ENCODE results near the gene PITPNM3. TPM values are rescaled to one million over a fixed set of nuclear protein-coding genes. Genes with fewer than 3 reads are reported as not detected.

PITPNM3 gene
- total RNA-seq, 1 donor = 0.31 TPM

DNA sequence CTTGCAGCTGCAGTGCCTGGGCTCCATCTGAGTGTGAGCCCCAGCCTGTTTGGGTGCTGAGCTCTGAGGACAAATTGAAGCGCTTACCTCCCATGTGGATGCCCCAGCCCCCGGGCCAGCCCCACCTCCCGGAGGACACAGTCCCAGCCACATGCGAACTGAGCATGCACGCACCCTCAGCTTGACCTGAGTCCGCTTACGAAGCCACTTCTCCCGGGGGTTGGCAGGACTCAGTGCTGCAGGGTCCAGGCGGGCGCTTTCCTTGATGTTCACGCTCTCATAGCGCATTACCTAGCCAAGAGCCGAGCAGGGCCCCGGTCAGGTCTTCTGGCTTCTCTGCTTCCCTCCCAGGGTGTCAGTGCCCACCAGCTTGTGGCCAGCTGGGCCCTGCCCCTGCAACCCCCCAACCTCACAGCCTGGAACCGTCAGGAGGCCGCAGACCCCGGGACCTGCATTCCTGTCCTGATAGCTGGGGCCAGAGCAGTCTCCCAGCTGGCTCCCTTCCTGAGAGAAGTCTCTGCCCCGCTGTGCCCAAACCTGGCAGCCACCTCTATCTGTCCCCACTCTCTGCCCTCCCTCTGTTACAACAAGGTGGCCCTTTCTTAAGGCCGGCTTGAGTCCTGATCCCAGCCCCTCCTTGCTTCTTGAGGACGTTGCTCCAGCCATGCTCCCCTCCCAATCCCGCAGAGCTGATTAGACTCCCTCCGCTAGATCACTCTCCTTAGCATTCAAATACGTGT is 88.1 kb downstream of the PITPNM3 start:
- H3K9me3 ChIP-seq (ENCODE audit: low read depth, low read length) = no peaks in the 10 kb centered on the region
- H3K4me1 ChIP-seq (ENCODE audit: insufficient read depth, low read length) = no peaks in the 10 kb centered on the region
- no peaks in the 10 kb centered on the region for H3K27me3 ChIP-seq (ENCODE audit: insufficient read depth, low read length)
- no peak overlapping the region for H3K4me3 ChIP-seq (ENCODE audit: low read length)

DNA sequence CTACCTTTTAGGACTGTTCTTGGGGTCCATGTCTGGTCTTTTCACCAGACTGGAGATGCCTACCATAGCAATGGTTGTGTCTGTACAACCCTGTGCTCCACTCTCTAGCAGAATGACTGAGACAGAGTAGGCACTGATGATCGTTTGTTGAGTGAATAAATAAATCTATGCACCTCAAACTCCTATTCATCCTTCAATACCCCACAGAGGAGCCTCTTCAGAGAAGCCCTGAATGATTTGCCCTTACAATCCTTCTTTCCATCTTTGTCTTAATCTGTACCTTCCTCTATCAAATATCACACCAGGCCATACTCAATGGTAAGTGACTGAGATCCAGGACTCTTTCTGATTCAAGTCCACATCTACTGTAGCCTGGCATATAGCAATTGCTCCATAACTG is 88.8 kb downstream of the PITPNM3 start:
- H3K27me3 ChIP-seq (ENCODE audit: insufficient read depth, low read length) = no peaks in the 10 kb centered on the region
- no peaks in the 10 kb centered on the region for H3K4me1 ChIP-seq (ENCODE audit: insufficient read depth, low read length)
- no peak overlapping the region for H3K4me3 ChIP-seq (ENCODE audit: low read length)
- H3K9me3 ChIP-seq (ENCODE audit: low read depth, low read length) = no peaks in the 10 kb centered on the region

DNA sequence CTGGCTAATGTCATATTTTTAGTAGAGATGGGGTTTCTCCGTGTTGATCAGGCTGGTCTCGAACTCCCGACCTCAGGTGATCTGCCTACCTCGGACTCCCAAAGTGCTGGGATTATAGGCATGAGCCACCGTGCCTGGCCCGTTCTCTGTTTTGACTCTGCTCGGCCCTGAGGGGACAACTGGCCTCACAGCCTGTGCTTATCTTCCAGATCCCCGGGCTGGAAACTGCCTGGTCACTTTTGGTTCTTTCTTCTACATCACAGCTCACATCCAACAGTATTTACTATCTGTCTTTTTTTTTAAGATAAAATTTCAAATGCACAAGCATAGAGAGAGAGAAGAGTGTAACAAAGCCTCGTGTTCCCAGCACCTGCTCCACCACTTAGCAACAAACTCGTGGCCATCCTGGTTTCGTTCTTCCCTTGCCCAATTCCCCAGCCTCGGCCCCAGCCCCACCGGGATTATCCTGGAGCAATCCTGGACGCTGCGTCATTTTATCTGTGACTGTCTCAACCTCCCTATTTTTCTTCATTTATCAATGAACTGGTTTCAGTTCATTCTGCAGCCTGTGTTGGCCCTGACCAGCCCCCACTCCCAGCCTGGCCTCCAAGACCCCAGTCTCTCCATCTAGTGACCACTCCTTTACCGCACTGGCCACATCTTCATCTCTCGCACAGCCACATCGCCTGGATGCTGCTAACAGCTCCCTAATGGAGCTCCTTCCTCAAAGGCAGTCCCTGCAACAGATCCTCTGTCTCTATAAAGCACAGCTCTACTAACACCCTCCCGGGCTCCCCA is 91.0 kb downstream of the PITPNM3 start:
- Histone ChIP-seq H3K4me3 (ENCODE audit: low read length) (no peak overlapping the region), H3K4me1 (ENCODE audit: insufficient read depth, low read length) (no peaks in the 10 kb centered on the region), H3K9me3 (ENCODE audit: low read depth, low read length) (no peaks in the 10 kb centered on the region), H3K27me3 (ENCODE audit: insufficient read depth, low read length) (no peaks in the 10 kb centered on the region)

DNA sequence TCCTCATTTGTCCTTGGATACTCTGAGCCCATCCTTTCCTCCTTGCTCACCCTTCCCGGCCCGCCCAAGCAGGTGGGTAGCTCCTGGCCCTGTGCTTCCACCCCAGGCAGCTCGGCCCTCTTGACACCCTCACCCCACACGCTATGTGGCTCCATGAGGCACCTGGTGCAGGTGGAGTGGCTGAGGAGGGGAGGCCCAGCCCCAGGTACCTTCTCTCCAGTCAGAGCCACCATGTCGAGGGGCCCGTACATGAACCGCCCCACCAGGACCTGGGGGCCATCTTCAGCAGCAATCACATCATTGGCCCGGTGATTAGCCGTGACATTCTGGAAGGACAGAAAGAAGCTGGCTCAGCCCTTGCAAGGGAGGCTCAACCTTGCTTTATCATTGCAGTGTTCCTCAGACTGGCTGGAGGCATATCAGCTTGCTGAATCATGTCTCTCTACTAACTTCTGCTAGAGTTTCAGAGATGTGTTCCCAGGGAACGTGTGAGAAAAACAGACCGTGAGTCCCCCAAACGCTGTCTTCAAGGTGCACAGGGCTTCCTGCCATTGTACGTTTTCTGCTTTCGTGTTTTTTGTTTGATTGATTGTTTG is 91.8 kb downstream of the PITPNM3 start:
- Histone ChIP-seq H3K4me1 (ENCODE audit: insufficient read depth, low read length) (no peaks in the 10 kb centered on the region), H3K27me3 (ENCODE audit: insufficient read depth, low read length) (no peaks in the 10 kb centered on the region), H3K4me3 (ENCODE audit: low read length) (no peak overlapping the region), H3K9me3 (ENCODE audit: low read depth, low read length) (no peaks in the 10 kb centered on the region)

DNA sequence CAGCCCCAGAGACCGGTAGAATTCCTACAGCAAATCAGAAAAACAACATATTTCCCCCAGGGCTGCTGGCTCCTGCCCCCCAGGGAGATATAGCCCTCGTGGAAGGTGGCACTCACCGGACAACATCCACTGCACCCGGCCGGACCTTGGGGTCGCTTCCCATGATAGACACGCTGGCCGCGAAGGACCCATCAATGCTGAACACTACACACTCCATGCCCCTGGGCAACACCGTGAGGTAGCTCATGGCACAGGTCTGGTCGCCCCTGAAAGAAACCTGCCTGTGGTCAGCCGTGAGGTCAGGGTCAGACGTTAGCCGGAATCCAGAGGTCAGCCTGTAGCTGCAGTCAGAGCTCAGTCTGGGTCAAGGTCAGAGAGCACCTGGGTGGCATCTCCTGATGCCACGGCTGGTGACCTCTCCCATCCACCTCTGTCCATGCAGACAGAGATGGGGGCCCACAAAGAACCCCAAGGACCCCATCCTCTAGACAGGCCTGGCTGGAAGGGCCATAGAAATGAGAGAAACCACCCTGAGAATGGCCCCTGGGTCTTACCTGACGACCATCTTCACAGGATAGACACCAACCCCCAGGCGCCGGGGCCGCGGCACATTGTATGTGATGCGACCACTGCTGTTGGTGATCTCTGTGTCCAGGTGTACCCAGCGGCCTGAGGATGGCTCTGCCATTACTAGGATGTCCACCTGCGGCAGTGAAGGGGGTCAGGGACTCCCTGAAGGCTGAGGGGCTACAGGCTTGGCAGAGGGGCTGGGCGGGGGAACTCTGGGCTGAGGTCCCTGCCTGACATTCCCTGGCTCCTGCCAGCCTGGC is 92.5 kb downstream of the PITPNM3 start:
- Histone ChIP-seq H3K4me3 (ENCODE audit: low read length) (no peak overlapping the region), H3K9me3 (ENCODE audit: low read depth, low read length) (no peaks in the 10 kb centered on the region), H3K27me3 (ENCODE audit: insufficient read depth, low read length) (no peaks in the 10 kb centered on the region), H3K4me1 (ENCODE audit: insufficient read depth, low read length) (no peaks in the 10 kb centered on the region)

DNA sequence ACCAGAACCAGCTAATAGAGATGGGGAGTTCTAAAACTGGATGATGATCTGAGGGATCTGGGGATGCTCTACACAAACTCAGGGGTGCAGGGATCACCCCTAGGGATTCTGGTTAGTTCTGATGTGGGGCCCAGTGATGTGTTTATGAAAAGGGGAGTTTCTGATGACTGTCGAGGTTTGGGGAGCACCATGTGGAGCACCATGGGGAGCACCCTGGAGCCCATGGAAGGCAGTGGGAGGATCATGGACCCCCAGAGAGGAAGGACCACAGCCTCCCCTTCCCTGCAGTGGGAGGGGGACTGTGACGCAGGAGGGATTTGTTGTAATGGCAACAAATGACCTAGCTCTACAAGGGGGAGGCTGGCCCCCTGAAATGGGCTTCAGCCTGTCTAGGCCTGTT is 93.7 kb downstream of the PITPNM3 start:
- no peaks in the 10 kb centered on the region for H3K4me1 ChIP-seq (ENCODE audit: insufficient read depth, low read length)
- no peak overlapping the region for H3K4me3 ChIP-seq (ENCODE audit: low read length)
- H3K9me3 ChIP-seq (ENCODE audit: low read depth, low read length) = no peaks in the 10 kb centered on the region
- no peaks in the 10 kb centered on the region for H3K27me3 ChIP-seq (ENCODE audit: insufficient read depth, low read length)

DNA sequence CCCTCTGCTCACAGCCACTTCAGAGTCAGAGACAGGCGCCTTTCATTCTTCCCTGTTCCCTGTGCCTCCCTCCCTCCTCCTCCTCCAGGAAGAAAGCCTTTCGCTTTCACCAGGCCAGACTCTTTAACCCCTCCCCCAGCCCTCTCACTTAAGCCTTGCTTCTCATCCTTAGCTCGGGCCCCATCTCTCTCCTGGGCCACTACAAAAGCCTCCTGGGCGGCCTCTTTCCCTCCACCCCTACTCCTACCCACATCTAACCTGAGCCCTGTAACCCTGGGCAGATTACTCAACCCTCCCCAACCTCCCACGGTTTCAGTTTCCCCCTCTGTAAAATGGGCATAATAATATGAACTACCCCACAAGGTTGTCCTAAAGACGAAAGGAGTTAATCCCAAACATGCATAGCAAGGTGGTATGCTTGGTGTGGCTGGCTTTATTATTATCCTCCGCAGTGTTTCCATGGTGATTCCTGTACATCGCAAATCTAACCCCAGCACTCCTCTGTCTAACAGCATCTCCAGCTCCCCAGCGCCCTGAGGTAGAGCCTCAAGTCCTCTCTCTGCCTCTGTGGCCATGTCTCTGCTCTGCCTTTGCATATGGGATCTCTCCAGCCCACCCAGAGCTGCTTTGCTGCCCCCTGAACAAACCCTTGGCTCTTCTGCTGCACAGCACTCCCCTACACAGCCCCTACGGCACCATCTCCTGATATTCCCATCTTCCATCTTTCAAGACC is 94.4 kb downstream of the PITPNM3 start:
- H3K4me3 ChIP-seq (ENCODE audit: low read length) = no peak overlapping the region
- H3K4me1 ChIP-seq (ENCODE audit: insufficient read depth, low read length) = no peaks in the 10 kb centered on the region
- no peaks in the 10 kb centered on the region for H3K27me3 ChIP-seq (ENCODE audit: insufficient read depth, low read length)
- H3K9me3 ChIP-seq (ENCODE audit: low read depth, low read length) = no peaks in the 10 kb centered on the region

DNA sequence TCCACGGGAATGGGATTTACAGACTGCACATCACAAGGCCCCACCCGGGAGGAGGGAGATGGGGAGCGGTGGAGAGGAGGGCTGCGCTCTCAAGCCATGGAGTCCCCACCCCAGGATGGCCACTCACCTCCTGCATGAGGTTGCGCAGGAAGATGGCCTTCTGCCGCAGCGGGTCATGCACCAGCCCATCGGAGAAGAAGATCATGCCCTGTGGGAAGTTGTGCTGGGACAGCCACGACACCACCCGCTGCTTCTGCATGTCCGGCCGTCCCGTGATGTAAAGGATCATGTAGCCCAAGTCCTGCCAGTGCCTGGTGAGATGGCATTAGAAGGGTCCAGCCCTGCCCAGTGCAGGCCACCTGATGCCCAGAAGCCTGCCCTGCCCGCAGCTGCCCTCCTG is 95.1 kb downstream of the PITPNM3 start:
- Histone ChIP-seq H3K27me3 (ENCODE audit: insufficient read depth, low read length) (no peaks in the 10 kb centered on the region), H3K4me1 (ENCODE audit: insufficient read depth, low read length) (no peaks in the 10 kb centered on the region), H3K9me3 (ENCODE audit: low read depth, low read length) (no peaks in the 10 kb centered on the region), H3K4me3 (ENCODE audit: low read length) (no peak overlapping the region)

DNA sequence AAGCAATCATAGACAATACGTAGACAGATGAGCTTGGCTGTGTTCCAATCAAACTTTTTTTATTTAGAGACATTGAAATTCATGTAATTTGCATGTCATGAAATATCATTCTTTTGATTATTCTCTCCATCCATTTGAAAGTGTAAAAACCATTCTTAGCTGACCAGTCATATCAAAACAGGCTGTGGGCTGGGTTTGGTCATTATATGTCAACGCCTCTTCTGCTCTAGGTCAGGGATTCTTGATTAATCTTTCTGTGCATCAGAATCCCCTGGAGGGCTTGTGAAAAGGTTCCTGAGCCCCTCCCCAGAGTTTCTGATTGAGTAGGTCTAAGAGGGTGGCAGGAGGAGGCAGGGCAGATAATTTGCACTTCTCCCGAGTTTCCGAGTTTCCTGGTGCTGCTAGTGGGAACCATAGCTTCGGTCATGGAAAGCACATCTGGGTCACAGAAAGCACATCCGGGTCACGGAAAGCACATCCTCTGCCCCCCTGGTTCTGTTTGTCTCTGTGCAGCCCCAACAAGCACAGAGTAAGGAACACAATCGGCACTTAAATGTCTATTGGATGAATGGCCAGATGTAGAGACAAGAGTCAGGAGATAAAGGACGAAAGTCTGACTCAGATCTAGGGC is 95.7 kb downstream of the PITPNM3 start:
- Histone ChIP-seq H3K4me1 (ENCODE audit: insufficient read depth, low read length) (no peaks in the 10 kb centered on the region), H3K27me3 (ENCODE audit: insufficient read depth, low read length) (no peaks in the 10 kb centered on the region), H3K9me3 (ENCODE audit: low read depth, low read length) (no peaks in the 10 kb centered on the region), H3K4me3 (ENCODE audit: low read length) (no peak overlapping the region)

DNA sequence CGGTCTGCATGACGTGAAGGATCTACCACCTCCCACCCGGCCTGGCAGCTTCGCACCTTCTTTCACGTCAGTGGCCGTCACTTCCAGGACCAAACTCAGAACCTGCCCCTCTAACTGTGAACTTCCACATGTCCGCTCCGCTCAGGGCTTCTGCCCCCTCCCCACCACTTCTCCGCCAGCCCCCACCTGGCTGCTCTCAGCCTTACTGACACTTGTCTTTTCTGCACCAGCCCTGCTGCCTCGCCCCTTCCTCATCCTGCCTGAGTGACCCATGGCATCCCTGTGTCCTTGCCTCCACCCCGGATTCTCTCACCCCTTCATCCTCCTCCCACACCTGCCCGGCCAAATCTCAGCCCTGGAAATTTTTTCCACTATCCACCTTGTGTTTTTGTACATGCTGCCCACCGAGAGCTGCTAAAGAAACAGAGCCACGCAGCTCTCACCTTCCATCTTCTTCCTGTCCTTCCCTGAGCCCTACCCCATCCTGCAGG is 97.8 kb downstream of the PITPNM3 start:
- Histone ChIP-seq H3K27me3 (ENCODE audit: insufficient read depth, low read length) (no peaks in the 10 kb centered on the region), H3K4me1 (ENCODE audit: insufficient read depth, low read length) (peaks cover 6% of the 10 kb centered on the region), H3K4me3 (ENCODE audit: low read length) (no peak overlapping the region), H3K9me3 (ENCODE audit: low read depth, low read length) (no peaks in the 10 kb centered on the region)

DNA sequence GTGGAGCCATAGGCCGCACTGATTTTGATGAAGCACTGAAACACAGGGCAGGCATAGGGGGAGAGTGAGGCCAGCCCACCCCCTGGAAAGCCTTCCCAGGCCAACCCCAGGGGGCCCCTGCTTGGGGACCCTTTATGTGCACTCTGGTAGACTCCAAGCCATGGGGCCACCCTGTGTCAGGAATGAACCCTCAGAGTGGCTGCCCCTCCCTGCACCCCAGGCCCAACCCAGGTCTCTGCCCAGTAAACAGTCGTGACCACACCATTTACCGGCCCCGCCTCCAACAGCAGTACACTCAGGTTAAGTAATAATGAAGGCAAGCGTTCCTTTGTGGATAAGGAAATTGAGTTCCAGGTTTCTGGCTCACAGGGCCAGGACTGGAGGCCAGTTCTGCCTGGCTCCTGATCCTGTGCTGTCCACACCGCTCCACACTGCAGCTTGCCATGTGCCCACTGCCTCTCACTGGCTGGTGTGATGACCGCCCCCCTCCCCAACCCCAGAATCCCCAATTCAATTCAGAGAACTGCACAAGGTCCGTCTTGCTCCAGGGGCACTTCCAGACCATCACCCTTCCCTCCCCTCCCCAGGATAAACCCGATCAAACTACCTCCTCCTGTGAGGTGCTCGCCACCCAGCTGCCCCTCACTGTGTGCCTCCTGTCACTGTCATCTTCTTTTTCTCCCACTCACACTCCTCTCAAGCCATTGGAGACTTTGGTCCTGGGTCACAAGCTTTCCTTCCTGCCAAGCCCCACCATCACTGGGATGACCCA is 98.5 kb downstream of the PITPNM3 start:
- Histone ChIP-seq H3K9me3 (ENCODE audit: low read depth, low read length) (no peaks in the 10 kb centered on the region), H3K4me1 (ENCODE audit: insufficient read depth, low read length) (peaks cover 6% of the 10 kb centered on the region), H3K27me3 (ENCODE audit: insufficient read depth, low read length) (no peaks in the 10 kb centered on the region), H3K4me3 (ENCODE audit: low read length) (no peak overlapping the region)

DNA sequence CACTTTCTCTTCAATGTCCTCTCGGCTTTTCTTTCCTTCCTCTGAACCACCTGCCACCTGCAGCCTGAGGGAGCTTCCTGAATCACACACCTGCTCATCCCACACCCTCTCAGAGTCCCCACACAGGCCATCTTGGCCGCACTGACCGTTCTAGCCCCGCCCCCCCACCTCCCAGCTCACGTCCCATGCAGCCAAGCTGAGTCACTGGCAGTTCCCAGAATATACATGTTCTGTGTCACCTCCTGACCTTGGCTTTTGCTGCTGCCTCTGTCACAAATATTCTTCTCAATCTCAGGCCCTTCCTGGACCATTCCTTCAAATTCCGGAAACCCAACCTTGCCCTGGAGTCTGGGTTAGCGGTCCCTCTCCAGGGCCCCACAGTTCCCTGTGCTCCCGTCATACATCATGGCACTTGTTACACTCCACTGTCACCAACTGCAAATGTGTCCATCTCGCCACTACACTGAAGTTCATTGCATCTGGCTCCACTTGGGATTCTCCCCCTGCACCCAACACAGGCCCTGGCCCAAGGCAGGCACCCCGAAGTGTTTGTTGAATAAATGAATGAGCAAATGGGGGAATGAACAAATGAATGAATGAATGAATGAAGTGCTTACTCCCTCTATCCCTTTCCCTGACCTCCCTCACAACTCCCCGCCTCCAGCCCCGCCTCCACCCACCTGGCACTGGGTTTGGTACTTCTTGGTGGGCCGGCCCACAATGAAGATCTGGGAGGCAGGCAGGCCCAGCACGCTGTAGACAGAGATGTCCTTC is 99.3 kb downstream of the PITPNM3 start:
- no peak overlapping the region for H3K4me3 ChIP-seq (ENCODE audit: low read length)
- H3K4me1 ChIP-seq (ENCODE audit: insufficient read depth, low read length) = peaks cover 6% of the 10 kb centered on the region
- no peaks in the 10 kb centered on the region for H3K27me3 ChIP-seq (ENCODE audit: insufficient read depth, low read length)
- no peaks in the 10 kb centered on the region for H3K9me3 ChIP-seq (ENCODE audit: low read depth, low read length)

DNA sequence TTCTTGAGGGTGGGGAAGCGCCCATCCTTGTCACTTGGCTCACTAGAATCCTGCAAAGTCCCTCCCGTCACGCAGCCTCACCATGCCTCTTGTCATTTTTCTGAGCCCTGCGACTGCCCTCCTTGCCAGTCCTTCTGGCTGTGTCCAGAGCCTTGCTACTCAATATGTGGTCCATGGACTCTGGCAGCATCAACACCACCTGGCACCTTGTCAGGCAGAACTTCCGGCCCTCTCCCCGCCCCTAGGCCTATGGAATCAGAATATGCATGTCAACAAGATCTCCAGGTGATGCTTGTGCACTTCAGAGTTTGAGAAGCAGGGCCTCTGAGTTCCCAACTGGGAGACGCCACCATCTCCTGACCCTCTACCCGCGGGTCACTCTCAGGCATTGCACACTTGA is 100.0 kb downstream of the PITPNM3 start:
- Histone ChIP-seq H3K4me1 (ENCODE audit: insufficient read depth, low read length) (peaks cover 6% of the 10 kb centered on the region), H3K4me3 (ENCODE audit: low read length) (no peak overlapping the region), H3K27me3 (ENCODE audit: insufficient read depth, low read length) (no peaks in the 10 kb centered on the region), H3K9me3 (ENCODE audit: low read depth, low read length) (no peaks in the 10 kb centered on the region)

Data from mononuclear cell (primary cell).